Astrocyte (in vitro differentiated cells and primary cell): ENCODE measurements around the gene AGPAT4. TPM values are rescaled to one million over a fixed set of nuclear protein-coding genes. Genes with fewer than 3 reads are reported as not detected.

Experiments used
- DNase-seq: peaks from one replicate; pipeline ENCODE4 v3.0.0-alpha.2; 2010; ENCODE audit warnings: low read depth
- FAIRE-seq: peaks from 2 replicates; lab custom pipeline; 2011; peaks lifted over from hg19 to GRCh38; lab: Jason Lieb, UNC
- H2AFZ ChIP-seq: 2 replicates; pipeline ENCODE4 v1.6.0; 2012; ENCODE audit warnings: low read depth, low read length, inconsistent platforms
- H3K27ac ChIP-seq: 2 replicates; pipeline ENCODE4 v1.5.1; 2011; ENCODE audit warnings: low read depth, low read length, inconsistent platforms
- H3K27me3 ChIP-seq: 2 replicates; pipeline ENCODE4 v1.6.0; 2011; ENCODE audit warnings: low read length, inconsistent platforms; ENCODE audit not compliant: insufficient read depth
- H3K36me3 ChIP-seq: 2 replicates; pipeline ENCODE4 v1.5.1; 2011; ENCODE audit warnings: low read length, inconsistent platforms; ENCODE audit not compliant: insufficient read depth
- H3K4me1 ChIP-seq: 2 replicates; pipeline ENCODE4 v1.5.1; 2011; ENCODE audit warnings: low read length, inconsistent platforms; ENCODE audit not compliant: insufficient read depth
- H3K4me2 ChIP-seq: 2 replicates; pipeline ENCODE4 v1.6.0; 2012; ENCODE audit warnings: low read length, inconsistent platforms
- H3K4me3 ChIP-seq: 2 replicates; pipeline ENCODE4 v1.5.1; 2011; ENCODE audit warnings: low read depth, mild to moderate bottlenecking, low read length, inconsistent platforms; ENCODE audit not compliant: insufficient read depth
- H3K79me2 ChIP-seq: 2 replicates; pipeline ENCODE4 v1.6.0; 2012; ENCODE audit warnings: mild to moderate bottlenecking, low read length, inconsistent platforms; ENCODE audit not compliant: insufficient read depth
- H3K9ac ChIP-seq: 2 replicates; pipeline ENCODE4 v1.6.0; 2012; ENCODE audit warnings: mild to moderate bottlenecking, low read length, inconsistent platforms
- H3K9me3 ChIP-seq: 2 replicates; pipeline ENCODE4 v1.5.1; 2012; ENCODE audit warnings: low read depth, mild to moderate bottlenecking, low read length, inconsistent platforms; ENCODE audit not compliant: insufficient read depth
- H4K20me1 ChIP-seq: 2 replicates; pipeline ENCODE4 v1.6.0; 2012; ENCODE audit warnings: low read length, inconsistent platforms; ENCODE audit not compliant: insufficient read depth
- H3K27ac Mint-ChIP-seq: one replicate; pipeline ENCODE4 v1.8.0; 2021; ENCODE audit warnings: mild to moderate bottlenecking, mixed read lengths; ENCODE audit not compliant: unreplicated experiment
- H3K27me3 Mint-ChIP-seq: one replicate; pipeline ENCODE4 v1.8.0; 2021; ENCODE audit warnings: low read depth, mixed read lengths; ENCODE audit not compliant: unreplicated experiment
- H3K36me3 Mint-ChIP-seq: one replicate; pipeline ENCODE4 v1.8.0; 2021; ENCODE audit warnings: low read depth, mixed read lengths; ENCODE audit not compliant: unreplicated experiment
- H3K4me1 Mint-ChIP-seq: one replicate; pipeline ENCODE4 v1.8.0; 2021; ENCODE audit warnings: low read depth, mixed read lengths; ENCODE audit not compliant: unreplicated experiment
- H3K4me3 Mint-ChIP-seq: one replicate; pipeline ENCODE4 v1.8.0; 2021; ENCODE audit warnings: mild to moderate bottlenecking, moderate library complexity, mixed read lengths; ENCODE audit not compliant: unreplicated experiment
- H3K9me3 Mint-ChIP-seq: one replicate; pipeline ENCODE4 v1.8.0; 2021; ENCODE audit warnings: mild to moderate bottlenecking, mixed read lengths; ENCODE audit not compliant: unreplicated experiment
- CTCF ChIP-seq: IDR thresholded peaks from 2 replicates; pipeline ENCODE4 v1.5.1; 2011; ENCODE audit warnings: low read depth, mild to moderate bottlenecking, inconsistent platforms, low read length, moderate library complexity; ENCODE audit not compliant: insufficient read depth
- EZH2 ChIP-seq: IDR thresholded peaks from 2 replicates; pipeline ENCODE4 v1.6.1; 2012; ENCODE audit warnings: mild to moderate bottlenecking, low read length, inconsistent platforms; ENCODE audit not compliant: insufficient read depth
- total RNA-seq: library from RNA; stranded (reverse); gene quantifications from 2 replicates; pipeline ENCODE4 v1.2.1, GENCODE V29; 2021

The AGPAT4 gene
- total RNA-seq, 1 donor from 2014 or later: 27.2 TPM

- peaks cover 26% of the 10 kb centered on the region for H3K79me2 ChIP-seq
- Mint-ChIP-seq H3K4me1 (peaks cover 2% of the 10 kb centered on the region), H3K36me3 (peaks cover 14% of the 10 kb centered on the region)
Observed at GRCh38 chr6:161198783-161199460, 74.9 kb downstream of the AGPAT4 start.

DNA sequence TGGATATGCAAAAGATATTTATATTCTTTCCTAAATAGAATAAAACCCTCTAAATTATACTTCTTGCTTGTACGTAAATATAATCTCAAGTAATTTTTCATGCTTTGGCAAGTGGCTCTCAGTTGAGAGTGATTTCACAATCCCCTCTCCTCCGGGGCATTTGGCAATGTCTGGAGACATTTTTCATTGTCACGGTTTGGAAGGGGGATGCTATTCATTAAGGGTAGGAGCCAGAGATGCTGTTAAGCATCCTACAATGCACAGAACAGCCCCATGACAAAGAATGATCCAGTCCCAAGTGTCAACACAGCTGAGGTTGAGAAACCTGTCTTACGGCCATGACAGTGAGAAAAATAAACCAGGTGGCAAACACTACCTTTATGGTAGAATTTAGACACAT is 75.7 kb downstream of the AGPAT4 start:
- Mint-ChIP-seq H3K9me3 (no peaks in the 10 kb centered on the region), H3K27me3 (no peaks in the 10 kb centered on the region), H3K4me1 (no peaks in the 10 kb centered on the region), H3K27ac (no peak overlapping the region), H3K4me3 (no peak overlapping the region), H3K36me3 (peaks cover 14% of the 10 kb centered on the region)
- Histone ChIP-seq H3K9me3 (no peaks in the 10 kb centered on the region), H4K20me1 (peaks cover 32% of the 10 kb centered on the region), H3K27me3 (no peaks in the 10 kb centered on the region), H3K27ac (no peak overlapping the region), H2AFZ (no peak overlapping the region), H3K4me2 (no peak overlapping the region), H3K9ac (no peak overlapping the region), H3K4me3 (no peak overlapping the region), H3K36me3 (no peaks in the 10 kb centered on the region), H3K4me1 (no peaks in the 10 kb centered on the region), H3K79me2 (peaks cover 23% of the 10 kb centered on the region)
- no peak for TF ChIP-seq EZH2
- TF ChIP-seq CTCF: no peak
- no peak for FAIRE-seq
- DNase-seq: peak; percentile 37

More at GRCh38 chr6:161198783-161199460, 74.9 kb downstream of the AGPAT4 start:
- Histone ChIP-seq H3K27me3 (no peaks in the 10 kb centered on the region), H3K9me3 (no peaks in the 10 kb centered on the region), H3K9ac (no peak overlapping the region), H3K4me1 (no peaks in the 10 kb centered on the region), H3K27ac (no peak overlapping the region), H3K4me3 (no peak overlapping the region), H3K4me2 (no peak overlapping the region), H2AFZ (no peak overlapping the region), H4K20me1 (peaks cover 32% of the 10 kb centered on the region), H3K36me3 (no peaks in the 10 kb centered on the region)
- H3K27ac Mint-ChIP-seq: no peak overlapping the region
- no peaks in the 10 kb centered on the region for H3K9me3 Mint-ChIP-seq
- no peak overlapping the region for H3K4me3 Mint-ChIP-seq
- DNase-seq (no peak), FAIRE-seq (no peak)
- H3K27me3 Mint-ChIP-seq: no peaks in the 10 kb centered on the region
- no peak for TF ChIP-seq CTCF
- no peak for TF ChIP-seq EZH2

- H3K4me1 Mint-ChIP-seq: no peaks in the 10 kb centered on the region
- DNase-seq (no peak), FAIRE-seq (no peak)
- H3K4me3 ChIP-seq: no peak overlapping the region
- no peaks in the 10 kb centered on the region for H3K27me3 Mint-ChIP-seq
- H3K79me2 ChIP-seq: peaks cover 33% of the 10 kb centered on the region
- no peak overlapping the region for H3K4me3 Mint-ChIP-seq
- no peaks in the 10 kb centered on the region for H3K9me3 ChIP-seq
- H4K20me1 ChIP-seq: peaks cover 28% of the 10 kb centered on the region
- H3K27ac ChIP-seq: no peak overlapping the region
- TF ChIP-seq EZH2 (no peak), CTCF (no peak)
- H3K4me1 ChIP-seq: no peaks in the 10 kb centered on the region
- H3K36me3 ChIP-seq: no peaks in the 10 kb centered on the region
- peaks cover 3% of the 10 kb centered on the region for H3K9me3 Mint-ChIP-seq
- no peak overlapping the region for H3K27ac Mint-ChIP-seq
- H3K4me2 ChIP-seq: no peak overlapping the region
- H3K27me3 ChIP-seq: no peaks in the 10 kb centered on the region
- no peak overlapping the region for H2AFZ ChIP-seq
- no peak overlapping the region for H3K9ac ChIP-seq
- peaks cover 18% of the 10 kb centered on the region for H3K36me3 Mint-ChIP-seq
Observed at GRCh38 chr6:161195386-161195785, 78.5 kb downstream of the AGPAT4 start.
